HL-60 (cell line): Measurements from ENCODE around the gene GNB2.
"Not testable (repeated sequence)": the region's sequence is repeated elsewhere in the genome, so short reads cannot be mapped to it uniquely, and the experiment has no call there.

Experiments
- DNase-seq, 2 experiments: peaks; one replicate each; pipeline ENCODE4 v3.0.0-alpha.2; 2010 to 2020; ENCODE audit warnings: low read depth in 1 of 2, low spot score in 1 of 2
- H3K27ac ChIP-seq: fragments of 250-450 bp; sonication (Bioruptor Pico); replicated peaks from 2 replicates; pipeline ENCODE4 v1.5.1; 2020; ENCODE audit warnings: mild to moderate bottlenecking, moderate library complexity
- H3K27me3 ChIP-seq: fragments of 250-450 bp; sonication (Bioruptor Pico); 2 replicates; pipeline ENCODE4 v1.5.1; 2021; ENCODE audit warnings: mild to moderate bottlenecking, moderate library complexity; ENCODE audit not compliant: insufficient read depth, poor library complexity, severe bottlenecking
- H3K4me3 ChIP-seq: replicated peaks from 2 replicates; pipeline ENCODE4 v1.5.1; 2011; ENCODE audit warnings: mild to moderate bottlenecking, control low read depth, low read length; ENCODE audit not compliant: insufficient read depth
- CTCF ChIP-seq: IDR thresholded peaks from one replicate; pipeline ENCODE4 v1.5.1; 2011; ENCODE audit warnings: low read length, control low read depth, inconsistent platforms; ENCODE audit not compliant: insufficient read depth
- GABPA ChIP-seq: IDR thresholded peaks from 2 replicates; pipeline ENCODE4 v1.6.1; 2012; ENCODE audit warnings: low read depth
- POLR2AphosphoS5 ChIP-seq: IDR thresholded peaks from 2 replicates; pipeline ENCODE4 v1.6.1; 2012; ENCODE audit warnings: low read depth
- REST ChIP-seq: IDR thresholded peaks from 2 replicates; pipeline ENCODE4 v1.6.1; 2012; ENCODE audit warnings: low read depth; ENCODE audit not compliant: insufficient replicate concordance
- SPI1 ChIP-seq: IDR thresholded peaks from 2 replicates; pipeline ENCODE4 v1.6.1; 2012; ENCODE audit warnings: low read depth, mild to moderate bottlenecking, borderline replicate concordance

GNB2 gene

DNA sequence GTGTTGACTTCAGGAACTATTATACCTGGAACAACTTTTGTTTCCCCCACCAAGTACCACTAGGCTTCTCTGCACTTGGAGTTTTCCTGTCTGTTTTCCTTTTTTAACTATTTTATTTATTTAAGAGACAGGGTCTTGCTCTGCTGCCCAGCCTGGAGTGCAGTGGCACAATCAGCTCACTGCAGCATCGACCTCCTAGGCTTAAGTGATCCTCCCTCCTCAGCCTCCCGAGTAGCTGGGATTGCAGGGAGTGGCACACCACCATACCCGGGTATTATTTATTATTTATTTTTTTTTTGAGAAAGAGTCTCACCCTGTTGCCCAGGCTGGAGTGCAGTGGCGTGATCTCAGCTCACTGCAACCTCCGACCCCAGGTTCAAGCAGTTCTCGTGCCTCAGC lies 22.6 kb downstream of the GNB2 start:
- Histone ChIP-seq H3K4me3 (no peak overlapping the region), H3K27me3 (peaks cover 5% of the 10 kb centered on the region), H3K27ac (no peak overlapping the region)

DNA sequence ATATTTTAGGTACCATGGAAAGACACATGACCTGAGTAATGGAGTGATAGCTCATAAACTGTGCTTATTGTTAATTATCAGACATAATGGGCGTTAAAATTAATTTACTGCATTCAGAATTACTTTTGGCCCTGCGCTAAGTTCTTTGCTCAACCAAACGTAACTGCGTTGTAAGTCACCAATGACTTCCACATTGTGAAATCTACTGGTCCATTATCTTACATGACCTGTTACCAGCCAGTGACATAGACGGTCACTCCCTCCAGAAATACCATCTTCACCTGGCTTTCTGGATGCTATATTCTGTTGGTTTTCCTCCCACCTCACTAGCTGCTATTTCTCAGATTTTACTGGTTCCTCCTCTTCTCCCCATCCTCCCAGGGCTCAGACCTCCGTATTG lies 25.5 kb downstream of the GNB2 start:
- H3K27me3 ChIP-seq = peaks cover 5% of the 10 kb centered on the region
- no peak for TF ChIP-seq CTCF
- H3K4me3 ChIP-seq = no peak overlapping the region
- H3K27ac ChIP-seq = no peak overlapping the region
- no peak for DNase-seq

More for the DNA sequence above, 22.6 kb downstream of the GNB2 start:
- TF ChIP-seq GABPA (no peak), SPI1 (no peak), POLR2AphosphoS5 (no peak), REST (no peak), CTCF (no peak)
- no peak for DNase-seq

GRCh38 chr7:100701089-100701488 lies 27.5 kb downstream of the GNB2 start:
- not testable (repeated sequence) for DNase-seq, H3K4me3 ChIP-seq, H3K27me3 ChIP-seq, H3K27ac ChIP-seq

DNA sequence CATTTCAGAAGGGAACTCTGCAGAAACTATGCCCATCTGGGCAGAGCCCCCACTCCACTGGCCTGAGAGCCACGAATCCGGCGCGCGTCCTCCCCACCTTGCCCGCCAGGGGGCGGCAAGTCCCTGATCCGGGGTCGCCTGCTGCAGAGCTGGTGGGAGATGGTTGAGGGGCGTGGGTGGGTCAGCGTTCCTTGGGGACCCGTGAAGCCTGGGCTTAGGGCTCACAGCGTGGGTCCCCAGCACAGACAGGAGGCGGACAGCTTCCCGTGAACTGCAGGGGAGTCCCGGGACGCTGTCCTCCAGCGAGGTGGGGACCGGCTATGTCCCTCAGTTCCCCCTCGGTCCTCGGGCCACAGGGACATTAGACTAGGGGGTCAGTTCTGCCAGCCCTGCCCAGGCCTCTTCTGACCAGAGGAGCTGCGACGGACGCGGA lies 31.8 kb downstream of the GNB2 start:
- peak overlapping the region; percentile 83 for H3K4me3 ChIP-seq
- peak overlapping the region; percentile 89 for H3K27ac ChIP-seq
- TF ChIP-seq REST = no peak
- peak; percentile 81 for TF ChIP-seq CTCF
- no peaks in the 10 kb centered on the region for H3K27me3 ChIP-seq
- peak in 1 of 2 experiments; percentile 75 for DNase-seq
